Measurements from ENCODE around the gene SPATA20.

SPATA20 gene

DNA sequence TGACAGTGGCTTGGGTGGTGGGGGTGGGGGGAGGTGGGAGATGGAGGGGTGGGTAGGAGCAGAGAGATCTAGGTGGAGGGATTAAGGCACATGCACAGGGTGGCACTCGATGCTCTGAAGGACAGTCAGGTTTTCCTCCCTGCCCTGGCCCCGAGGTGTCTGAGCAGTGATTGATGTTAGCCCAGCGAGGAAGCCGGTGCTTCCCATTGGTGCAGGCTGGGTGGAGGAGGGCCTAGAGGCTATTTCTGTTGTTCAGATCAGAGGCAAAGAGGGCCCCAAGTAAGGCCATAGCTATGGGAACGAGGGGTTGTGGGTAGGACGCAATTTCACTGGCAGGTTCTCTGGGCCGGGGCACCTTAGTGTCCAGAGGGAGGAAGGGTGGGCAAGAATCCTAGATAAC, 36.7 kb downstream of the SPATA20 start:
- DNase-seq = no peak

DNA sequence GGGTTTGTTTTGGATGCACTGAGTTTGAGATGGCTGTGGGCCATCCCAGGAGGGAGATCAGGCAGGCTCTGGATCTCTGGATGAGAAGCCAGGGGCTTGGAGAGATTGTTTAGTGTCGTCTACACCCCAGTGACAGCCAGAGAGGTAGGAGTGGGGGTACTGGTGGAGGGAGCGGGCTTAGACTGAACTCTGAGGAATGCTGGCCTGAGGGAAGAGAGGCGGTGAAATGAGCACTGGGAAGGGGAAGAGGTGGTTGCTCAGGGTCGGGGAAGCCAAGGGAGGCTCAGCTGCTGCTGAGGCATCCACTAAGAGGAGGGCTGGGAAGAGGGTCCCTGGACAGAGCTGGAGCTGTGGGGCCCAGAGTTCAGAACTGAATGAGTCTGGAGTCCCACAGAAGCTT, 37.1 kb downstream of the SPATA20 start:
- DNase-seq = no peak

DNA sequence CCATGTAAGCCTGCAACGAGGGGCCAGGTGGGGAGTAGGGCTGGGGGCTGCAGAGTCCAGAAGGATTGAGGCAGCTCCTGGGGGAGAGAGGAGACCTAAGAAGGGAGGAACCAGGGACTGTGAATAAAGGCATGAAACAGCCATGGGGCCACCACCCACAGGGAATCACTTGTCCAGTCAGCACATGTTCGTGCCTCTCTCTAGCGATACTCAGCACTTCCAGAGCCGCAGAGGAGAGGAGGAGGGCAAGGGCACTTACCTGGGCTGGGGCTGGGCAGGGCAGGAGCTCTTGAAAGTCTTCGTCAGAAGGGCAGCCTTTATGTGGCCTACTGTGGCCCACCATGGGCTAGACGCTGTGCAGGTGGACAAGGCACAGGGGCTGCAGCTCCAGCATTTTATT, 37.8 kb downstream of the SPATA20 start:
- DNase-seq = no peak

DNA sequence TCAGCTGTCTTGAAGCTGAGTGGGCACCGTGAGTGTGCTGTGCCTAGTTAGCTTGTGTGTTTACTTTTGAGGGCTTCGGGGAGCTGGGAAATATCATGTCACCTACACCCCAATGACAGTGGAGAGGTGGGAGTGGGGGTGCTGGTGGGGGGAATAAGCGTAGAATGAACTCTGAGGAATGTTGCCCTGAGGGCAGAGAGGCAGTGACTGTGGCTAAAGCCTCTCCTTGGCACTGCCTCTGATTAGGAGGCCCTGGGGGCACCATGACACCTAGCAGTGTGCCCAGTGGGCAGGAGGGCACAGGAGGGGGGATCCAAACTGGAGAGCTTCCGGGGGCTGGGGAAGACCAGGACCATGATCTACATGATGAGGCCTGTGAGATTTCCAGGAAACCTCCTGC, 38.4 kb downstream of the SPATA20 start:
- no peak for DNase-seq

DNA sequence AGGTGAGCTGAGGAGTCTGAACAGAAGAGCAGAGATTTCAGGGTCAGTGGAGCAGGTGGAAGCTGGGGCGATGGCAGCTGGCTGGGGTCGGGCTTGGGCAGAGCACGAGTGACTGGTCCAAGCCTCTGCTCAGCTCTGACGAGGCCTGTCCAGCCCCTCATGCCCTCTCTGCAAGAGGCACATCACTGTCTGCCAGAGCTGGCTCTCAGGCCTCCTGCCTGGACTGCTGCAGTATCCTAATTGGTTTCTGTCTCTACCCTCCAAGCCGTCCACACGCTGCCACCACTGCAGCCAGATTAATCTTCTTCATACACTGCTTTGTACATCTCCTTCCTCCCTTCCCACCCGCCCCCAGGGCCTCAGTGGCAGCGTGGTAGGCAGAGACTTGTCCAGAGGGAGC, 38.9 kb downstream of the SPATA20 start:
- DNase-seq = no peak

DNA sequence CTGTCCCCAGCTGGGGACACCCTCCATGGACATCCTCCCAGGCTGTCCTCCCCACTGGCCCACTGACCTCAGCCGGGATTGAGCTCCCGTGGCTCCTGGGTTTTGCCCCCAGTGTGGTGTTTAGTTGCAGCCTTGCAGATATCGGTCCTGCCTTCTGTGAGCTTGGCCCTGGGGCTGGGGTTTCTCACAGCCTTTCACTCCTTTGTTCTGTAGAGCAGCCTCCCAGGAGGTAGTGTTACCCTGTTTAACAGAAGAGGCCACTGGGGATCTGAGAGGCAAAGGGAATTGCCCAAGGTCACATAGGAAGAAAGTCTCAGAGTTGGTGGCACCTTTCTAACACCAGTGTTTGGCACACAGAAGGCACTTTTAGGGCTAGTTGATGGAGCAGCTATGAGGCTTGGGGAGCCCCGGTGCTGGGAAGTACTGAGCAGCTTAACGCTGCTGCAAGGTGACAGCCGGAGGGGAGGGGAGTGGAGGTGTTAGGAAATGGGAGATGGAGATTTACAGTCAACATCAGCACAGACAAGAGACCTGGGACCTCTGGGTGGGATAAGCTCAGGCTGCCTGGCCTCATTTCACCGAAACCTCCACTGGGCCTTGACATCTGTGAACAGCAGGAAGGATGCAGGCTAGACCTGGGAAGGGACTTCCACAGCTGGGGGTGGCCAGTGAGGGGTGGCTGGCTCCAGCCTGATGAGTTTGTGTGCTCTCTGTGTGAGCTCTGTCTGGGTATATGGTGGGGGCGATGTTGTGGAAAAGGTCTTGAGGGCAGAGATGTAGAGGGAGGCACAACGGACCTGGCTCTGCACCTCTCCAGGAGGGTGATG, 39.7 kb downstream of the SPATA20 start:
- DNase-seq = no peak

DNA sequence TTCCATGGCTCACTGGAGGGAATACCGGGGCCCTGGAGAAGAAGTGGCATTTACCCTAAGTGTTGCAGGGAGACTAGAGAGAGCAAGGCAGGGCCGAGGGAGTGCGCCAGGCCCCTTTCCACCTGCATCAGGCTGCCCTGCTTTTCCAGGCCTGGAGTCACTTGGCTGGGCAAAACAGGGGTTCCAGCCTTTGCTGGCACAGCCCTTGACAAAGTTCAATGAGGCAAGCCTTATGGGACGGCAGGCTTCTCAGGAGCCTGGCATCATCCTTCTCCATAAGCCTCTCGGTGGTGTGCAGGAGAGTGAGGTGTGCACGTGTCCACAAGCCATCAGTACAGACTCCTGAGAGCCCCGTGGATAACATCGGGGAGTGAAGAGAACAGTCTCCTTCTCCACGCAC, 40.6 kb downstream of the SPATA20 start:
- no peak for DNase-seq

DNA sequence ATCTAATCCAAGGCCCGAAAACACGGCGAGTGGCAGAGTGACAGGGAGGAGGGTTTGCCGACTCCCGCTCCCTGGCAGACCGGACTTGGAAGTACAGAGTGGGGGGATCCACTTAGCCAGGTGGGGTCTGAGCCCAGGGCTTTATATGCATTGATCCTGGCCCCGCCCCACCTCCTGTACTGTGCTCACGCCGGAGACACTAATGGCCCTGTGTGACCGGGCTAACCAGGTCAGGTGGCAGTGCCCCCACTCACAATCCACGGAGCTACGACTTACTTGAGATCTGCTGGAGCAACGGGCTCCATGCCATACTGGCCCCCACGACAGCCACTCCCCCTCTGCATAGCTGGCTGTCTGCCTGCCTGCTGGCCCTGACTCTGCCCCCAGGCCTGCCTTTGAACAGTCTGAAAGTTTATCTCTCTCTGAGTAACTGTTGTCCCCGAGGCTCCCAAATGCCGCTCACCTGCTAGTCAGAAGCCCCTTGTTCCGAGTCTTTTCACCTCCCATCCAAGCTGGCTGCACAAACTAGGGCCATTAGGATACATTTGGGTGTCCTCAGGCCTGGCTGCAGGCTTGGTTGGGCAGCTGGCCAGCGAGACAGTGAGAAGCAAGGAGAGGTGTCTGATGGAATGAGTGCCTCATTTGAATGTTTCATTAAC, 41.5 kb downstream of the SPATA20 start:
- DNase-seq = no peak

DNA sequence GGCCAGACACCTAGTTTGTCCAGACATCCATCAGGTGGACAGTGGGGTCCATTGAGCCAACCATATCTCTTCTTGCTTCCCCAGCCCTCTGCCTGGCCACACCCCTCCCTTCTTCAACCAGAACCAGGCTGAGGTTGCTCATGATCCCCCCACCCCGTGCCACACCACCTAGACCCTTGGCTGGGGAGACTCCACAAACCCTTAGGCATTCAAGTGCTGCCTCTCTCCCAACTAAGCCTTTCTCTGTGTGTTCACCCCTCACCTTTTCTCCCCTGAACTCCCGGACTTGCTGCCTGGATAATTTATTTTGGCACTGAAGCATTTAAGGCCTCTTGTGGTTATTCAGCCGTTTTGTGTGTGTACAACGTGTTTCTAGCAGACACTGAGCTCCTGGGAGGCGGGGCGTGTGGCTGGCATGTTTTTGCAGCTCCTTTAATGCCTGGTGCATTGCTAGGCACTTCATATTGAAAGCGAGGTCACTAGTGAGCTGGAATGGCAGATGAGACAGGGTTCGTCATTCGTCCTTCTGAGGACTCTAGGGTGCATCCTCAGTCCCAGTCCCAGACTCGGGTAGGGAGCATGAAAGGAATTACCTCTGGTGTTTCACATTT, 42.2 kb downstream of the SPATA20 start:
- no peak for DNase-seq

DNA sequence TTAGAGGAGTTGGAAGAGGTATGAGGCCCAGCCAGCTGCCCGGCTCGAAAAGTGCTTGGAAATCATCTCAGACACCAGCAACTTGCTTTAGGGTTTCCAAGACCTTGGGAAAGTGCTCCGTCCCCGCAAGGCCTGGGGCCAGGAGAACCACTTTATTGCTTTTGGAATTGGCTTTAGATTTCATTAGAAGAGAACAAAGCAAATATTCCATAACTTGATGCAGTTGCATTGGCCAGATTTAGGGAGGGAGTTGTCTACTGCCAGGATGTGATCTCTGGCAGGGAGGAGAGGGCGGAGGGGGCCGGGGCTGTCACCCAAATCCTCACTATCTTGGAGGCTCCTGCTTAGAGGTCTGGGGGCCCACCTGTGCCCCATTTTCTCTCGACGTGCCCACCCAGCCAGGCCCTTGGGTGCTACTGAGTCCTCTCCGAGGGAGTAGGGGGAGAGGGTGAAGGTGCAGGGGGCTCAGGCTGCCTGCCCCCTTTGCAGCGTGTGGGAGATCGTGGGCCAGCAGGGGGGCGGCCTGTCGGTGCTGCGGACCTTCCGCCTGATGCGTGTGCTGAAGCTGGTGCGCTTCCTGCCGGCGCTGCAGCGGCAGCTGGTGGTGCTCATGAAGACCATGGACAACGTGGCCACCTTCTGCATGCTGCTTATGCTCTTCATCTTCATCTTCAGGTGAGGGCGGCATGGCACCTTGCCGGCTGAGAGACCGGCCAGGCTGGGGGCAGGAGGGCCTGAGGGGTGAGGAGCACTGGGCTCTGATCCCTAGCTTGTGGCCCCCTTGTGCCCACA, 44.2 kb downstream of the SPATA20 start:
- no peak for DNase-seq

DNA sequence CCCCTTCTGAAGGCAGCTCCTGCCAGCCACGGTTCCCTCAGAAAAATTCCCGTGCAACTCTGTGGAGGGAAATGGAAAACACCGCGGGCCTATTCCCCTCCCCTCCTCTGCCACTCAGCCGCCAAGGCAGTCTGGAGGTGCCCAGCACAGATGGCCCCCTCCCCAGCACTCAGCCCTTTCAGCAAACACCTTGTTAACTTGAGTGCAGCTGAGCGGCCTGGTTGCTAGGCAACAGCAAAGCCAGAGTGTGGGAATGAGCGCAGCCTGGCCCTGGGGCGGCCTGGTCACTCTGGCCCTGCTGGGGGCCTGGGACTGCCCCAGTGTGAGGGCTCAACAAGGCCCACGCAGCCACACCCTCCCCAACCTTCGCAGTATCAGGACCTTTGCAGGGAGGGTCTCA, 46.3 kb downstream of the SPATA20 start:
- no peak for DNase-seq

DNA sequence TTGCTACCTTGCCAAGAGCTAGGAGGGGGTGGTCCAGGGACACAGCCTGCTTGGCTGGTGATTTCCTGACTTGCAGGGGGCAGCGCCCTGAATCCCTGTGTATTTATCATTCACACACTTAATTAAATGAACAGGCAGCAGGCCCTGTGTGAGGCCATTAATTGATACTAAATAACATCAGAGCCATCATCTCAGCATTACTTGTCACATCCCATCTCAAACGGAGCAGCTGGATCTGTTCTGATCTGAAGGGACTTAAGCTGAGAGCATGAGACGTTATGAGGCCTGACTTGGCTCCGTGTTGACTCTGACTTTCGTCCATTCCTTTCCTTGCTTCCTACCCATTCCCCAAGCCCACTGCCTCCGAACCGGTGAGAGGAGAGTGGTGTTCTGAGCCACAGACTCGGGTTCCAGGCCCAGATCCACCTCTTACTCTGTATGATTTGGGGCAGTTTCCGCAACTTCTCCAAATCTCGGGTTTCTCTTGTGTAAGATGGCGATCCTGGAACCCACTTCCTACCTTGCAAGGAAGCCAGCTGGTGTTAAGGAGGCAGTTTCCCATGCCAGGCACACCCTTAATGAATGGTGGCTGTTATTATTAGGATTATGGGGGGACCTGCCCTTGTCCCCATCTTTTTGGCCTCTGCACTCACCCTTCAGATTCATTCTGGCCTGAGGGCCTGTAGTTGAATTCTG, 47.3 kb downstream of the SPATA20 start:
- DNase-seq = no peak

DNA sequence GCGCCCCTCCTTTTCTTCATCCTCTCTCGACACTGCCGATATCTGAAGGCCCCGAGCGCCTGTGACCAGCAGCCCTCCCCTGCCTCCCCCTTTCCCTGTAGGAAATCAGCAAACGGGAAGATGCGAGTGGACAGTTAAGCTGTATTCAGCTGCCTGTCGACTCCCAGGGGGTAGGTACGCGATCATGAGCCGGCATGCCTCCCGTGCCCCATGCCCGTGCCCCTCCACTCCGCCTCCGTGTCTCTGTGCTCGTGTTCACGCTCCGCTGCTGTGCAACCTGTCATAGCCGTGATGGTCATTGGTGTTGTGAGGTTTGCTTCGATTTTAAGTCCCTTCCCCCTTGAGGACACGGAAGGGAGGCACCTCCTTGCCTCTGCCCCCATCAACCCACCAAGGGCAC, 47.9 kb downstream of the SPATA20 start:
- DNase-seq = no peak

DNA sequence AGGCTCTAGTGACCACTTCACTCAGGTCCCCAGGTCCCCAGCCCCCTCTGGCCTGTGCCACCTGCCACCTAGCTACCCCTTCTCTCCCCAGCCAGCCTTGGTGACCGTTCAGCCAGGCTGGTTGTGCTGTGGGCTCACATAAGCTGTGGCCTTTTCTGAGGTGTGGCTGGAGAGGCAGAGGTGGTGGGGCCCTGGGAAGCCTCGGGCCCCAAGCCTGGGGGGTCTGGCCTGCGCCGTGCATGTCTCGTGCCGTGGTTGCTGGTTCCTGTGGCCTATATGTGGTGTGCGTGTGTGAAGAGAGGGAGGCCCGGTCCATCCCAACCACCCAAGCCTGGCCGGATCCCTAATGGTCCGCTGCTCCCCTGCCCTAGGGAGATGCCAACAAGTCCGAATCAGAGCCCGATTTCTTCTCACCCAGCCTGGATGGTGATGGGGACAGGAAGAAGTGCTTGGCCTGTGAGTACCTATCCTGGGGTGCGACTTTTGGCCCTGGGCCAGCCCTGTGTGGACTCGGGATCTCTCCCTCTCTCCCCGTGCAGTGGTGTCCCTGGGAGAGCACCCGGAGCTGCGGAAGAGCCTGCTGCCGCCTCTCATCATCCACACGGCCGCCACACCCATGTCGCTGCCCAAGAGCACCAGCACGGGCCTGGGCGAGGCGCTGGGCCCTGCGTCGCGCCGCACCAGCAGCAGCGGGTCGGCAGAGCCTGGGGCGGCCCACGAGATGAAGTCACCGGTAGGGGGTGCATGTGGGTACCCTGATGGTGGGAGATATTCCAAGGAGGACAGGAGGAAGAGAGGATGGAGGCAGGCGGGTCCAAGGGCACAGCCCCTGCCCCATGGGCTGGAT, 49.4 kb downstream of the SPATA20 start:
- DNase-seq = no peak

DNA sequence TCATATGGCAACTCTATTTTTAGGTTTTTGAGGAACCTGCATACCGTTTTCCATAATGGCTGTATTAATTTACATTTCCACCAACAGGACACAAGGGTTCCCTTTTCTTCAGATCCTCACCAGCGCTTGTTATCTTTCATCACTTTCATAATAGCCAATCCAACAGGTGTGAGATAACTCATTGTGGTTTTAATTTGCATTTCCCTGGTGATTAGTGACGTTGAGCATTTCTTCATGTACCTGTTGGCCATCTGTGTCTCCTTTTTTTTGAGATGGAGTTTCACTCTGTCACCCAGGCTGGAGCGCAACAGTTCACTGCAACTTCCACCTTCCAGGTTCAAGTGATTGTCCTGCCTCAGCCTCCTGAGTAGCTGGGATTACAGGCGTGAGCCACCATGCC, 51.5 kb downstream of the SPATA20 start:
- DNase-seq = no peak

DNA sequence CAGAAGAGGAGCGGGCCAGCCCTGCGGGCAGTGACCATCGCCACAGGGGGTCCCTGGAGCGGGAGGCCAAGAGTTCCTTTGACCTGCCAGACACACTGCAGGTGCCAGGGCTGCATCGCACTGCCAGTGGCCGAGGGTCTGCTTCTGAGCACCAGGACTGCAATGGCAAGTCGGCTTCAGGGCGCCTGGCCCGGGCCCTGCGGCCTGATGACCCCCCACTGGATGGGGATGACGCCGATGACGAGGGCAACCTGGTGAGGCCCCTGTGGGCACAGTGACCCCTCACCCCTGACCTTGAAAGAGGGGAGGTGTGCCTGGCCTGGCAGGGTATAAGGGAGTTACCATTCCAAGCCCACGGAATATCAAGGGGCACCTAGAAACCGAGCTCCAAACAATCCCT, 52.6 kb downstream of the SPATA20 start:
- DNase-seq = no peak

DNA sequence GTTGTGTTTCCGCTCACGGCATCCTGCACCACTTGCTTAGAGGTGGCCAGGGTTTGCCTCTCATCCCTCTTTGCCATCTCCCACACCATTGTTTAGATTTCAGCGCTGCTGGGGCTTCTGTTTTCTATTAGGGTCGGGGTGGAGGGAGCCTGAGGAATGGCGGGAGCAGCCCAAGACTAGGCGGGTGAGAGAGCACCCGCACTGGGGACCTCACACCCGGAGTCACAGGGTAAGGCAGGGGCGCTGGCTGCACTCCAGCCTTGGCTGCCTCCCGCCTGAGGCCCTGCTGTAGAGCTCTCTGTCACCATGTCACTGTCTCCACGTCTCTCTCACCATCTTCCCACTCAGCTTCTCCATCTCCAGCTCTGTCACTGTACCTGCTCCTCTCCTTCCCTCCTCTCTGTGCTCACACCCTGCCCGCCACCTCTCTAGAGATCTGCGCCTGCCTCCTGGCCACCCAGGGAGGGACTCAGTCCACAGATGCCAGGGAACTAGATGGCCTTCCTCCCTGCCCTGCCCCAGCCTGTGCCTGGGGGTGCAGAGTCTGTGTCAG, 54.9 kb downstream of the SPATA20 start:
- DNase-seq = no peak

DNA sequence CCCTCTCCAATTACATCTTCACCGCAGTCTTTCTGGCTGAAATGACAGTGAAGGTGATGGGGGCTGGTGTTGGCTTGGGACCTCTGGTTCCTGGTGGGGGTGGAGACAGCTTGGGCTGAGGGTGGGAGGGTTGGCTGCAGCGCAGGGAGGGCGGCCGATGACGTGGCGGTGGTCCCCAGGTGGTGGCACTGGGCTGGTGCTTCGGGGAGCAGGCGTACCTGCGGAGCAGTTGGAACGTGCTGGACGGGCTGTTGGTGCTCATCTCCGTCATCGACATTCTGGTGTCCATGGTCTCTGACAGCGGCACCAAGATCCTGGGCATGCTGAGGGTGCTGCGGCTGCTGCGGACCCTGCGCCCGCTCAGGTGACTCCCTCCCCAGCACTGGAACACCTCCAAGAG, 55.9 kb downstream of the SPATA20 start:
- no peak for DNase-seq

DNA sequence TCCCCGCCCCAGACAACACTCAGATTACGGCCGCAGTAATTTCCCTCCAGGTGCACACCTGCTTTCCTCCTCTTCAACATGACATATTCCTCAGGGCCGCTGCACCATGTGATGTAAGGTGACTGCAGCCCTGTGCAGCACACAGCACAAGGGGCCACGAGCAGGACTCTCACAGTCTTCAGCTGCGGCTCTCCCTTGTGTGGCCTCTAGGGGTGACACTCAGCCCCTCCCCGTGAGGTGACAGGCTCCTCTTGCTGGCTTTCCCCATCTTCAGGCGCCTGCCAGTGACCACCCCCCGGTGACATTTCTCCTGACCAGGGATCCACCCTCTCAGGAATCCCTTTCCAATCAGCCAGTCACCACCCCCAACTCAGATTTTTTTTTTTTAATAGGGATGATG, 56.4 kb downstream of the SPATA20 start:
- DNase-seq = no peak

DNA sequence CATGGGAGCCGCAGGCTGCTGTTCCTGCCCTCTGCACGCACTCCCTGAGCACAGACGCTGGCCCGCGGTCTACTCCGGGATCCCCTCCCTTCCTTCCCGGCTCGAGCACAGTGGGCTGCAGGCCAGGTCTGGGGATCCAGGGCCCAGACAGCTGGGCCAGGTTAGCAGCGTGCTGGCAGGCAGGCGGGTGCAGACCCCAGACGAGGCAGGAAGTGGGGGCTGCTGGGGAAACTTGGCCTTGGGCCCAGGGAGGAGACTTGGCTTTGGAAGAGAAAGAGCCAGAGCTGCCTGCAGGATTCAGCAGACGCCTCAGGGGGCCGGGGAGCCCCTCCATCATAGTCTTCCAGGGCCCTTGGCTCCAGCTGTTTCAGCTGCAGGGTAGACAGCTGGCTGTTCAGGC, 57.5 kb downstream of the SPATA20 start:
- DNase-seq = no peak

DNA sequence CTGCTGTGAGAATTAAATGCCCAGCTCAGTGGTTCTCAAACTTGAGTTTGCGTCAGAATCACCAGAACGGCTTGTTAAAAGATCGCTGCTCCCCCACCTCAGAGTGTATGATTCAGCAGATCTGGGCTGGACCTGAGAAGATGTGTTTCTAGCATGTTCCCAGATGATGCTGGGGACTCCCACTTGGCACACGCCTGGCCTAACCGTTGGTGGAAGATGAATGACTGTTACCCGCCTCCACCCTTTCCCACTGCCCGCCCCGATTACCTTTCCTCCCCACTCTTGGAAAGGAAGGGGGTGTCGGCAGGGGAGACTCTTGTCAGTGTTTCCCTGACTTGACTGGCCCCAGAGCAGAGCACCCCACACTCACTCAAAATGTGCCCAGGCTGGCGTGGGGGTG, 58.5 kb downstream of the SPATA20 start:
- DNase-seq = no peak
